T-helper 1 cell (primary cell): ENCODE measurements around the gene FBLN5.
A peak's percentile ranks its signal among the peaks of the same experiment; 100 is the strongest.
"Not testable (repeated sequence)": the region's sequence is repeated elsewhere in the genome, so short reads cannot be mapped to it uniquely, and the experiment has no call there.

Source experiments
- DNase-seq, 5 donors: peaks; one replicate each; pipeline ENCODE4 v3.0.0-alpha.2; 2012 to 2020

Gene FBLN5

GRCh38 chr14:91858536-91859275, 88.8 kb downstream of the FBLN5 start:
- DNase-seq: peak in 1 of 5 donors; percentile 63

GRCh38 chr14:91857614-91858013, 89.9 kb downstream of the FBLN5 start:
- no peak for DNase-seq

- DNase-seq: no peak
These were observed 93.1 kb downstream of the FBLN5 start for GRCh38 chr14:91854327-91854934.

- DNase-seq: no peak
These were observed 95.9 kb downstream of the FBLN5 start for GRCh38 chr14:91851563-91851962.

- DNase-seq: no peak
These were observed 98.9 kb downstream of the FBLN5 start for GRCh38 chr14:91848504-91849001.

- no peak for DNase-seq
These were observed 99.8 kb downstream of the FBLN5 start for GRCh38 chr14:91847693-91848092.

- no peak for DNase-seq
These were observed 101.8 kb downstream of the FBLN5 start for GRCh38 chr14:91845652-91846051.

- not testable (repeated sequence) for DNase-seq
These were observed 102.4 kb downstream of the FBLN5 start for GRCh38 chr14:91845056-91845455.

- DNase-seq: no peak
These were observed 103.5 kb downstream of the FBLN5 start for GRCh38 chr14:91844029-91844428.

- no peak for DNase-seq
These were observed 104.1 kb downstream of the FBLN5 start for GRCh38 chr14:91843437-91843836.

- no peak for DNase-seq
These were observed 106.4 kb downstream of the FBLN5 start for GRCh38 chr14:91841065-91841464.

GRCh38 chr14:91839749-91840148, 107.7 kb downstream of the FBLN5 start:
- DNase-seq: no peak

- DNase-seq: no peak
These were observed 110.4 kb downstream of the FBLN5 start for GRCh38 chr14:91837076-91837475.

- peak; percentile 77 to 95 (median 87) for DNase-seq
These were observed 111.3 kb downstream of the FBLN5 start for GRCh38 chr14:91835920-91836843.

GRCh38 chr14:91835197-91835919, 112.1 kb downstream of the FBLN5 start:
- peak in 2 of 5 donors; percentile 8 to 12 for DNase-seq

- DNase-seq: no peak
These were observed 112.9 kb downstream of the FBLN5 start for GRCh38 chr14:91834571-91834970.

- DNase-seq: no peak
These were observed 116.2 kb downstream of the FBLN5 start for GRCh38 chr14:91831337-91831736.

- DNase-seq: no peak
These were observed 116.7 kb downstream of the FBLN5 start for GRCh38 chr14:91830777-91831176.

- DNase-seq: no peak
These were observed 118.0 kb downstream of the FBLN5 start for GRCh38 chr14:91829511-91829910.

GRCh38 chr14:91827746-91828145, 119.7 kb downstream of the FBLN5 start:
- DNase-seq: no peak
